Right ventricle myocardium inferior (tissue), 1 donor: ENCODE measurements around the gene SPECC1. TPM values are rescaled to one million over a fixed set of nuclear protein-coding genes. Genes with fewer than 3 reads are reported as not detected.
"Not testable (repeated sequence)": the region's sequence is repeated elsewhere in the genome, so short reads cannot be mapped to it uniquely, and the experiment has no call there.

Experiments
- ATAC-seq: fragments of 200-7000 bp; cut with Tn5 transposase; one replicate; pipeline ENCODE4 v1.9.1; 2020; ENCODE audit warnings: mild to moderate bottlenecking, moderate library complexity
- DNase-seq: peaks from one replicate; pipeline ENCODE4 v3.0.0; 2021; ENCODE audit errors: missing footprints
- intact Hi-C: fragments of 100-400 bp; cut with DNase I; formaldehyde crosslinking; loops from one replicate; pipeline ENCODE4 v1.11.0; 2022
- total RNA-seq: library from RNA; stranded (reverse); fragmentation: NEBNext Ultra II Directional; extraction: Animal tissue kit (Norgen Biotek cat#: 25700); gene quantifications from one replicate; pipeline ENCODE4 v1.2.1, GENCODE V29; 2021
- donor health status: DM: no; HTN: yes; CAD: no; lungs with severe emphysema.

SPECC1 gene
- total RNA-seq, 1 donor from 2014 or later = 10.5 TPM

DNA sequence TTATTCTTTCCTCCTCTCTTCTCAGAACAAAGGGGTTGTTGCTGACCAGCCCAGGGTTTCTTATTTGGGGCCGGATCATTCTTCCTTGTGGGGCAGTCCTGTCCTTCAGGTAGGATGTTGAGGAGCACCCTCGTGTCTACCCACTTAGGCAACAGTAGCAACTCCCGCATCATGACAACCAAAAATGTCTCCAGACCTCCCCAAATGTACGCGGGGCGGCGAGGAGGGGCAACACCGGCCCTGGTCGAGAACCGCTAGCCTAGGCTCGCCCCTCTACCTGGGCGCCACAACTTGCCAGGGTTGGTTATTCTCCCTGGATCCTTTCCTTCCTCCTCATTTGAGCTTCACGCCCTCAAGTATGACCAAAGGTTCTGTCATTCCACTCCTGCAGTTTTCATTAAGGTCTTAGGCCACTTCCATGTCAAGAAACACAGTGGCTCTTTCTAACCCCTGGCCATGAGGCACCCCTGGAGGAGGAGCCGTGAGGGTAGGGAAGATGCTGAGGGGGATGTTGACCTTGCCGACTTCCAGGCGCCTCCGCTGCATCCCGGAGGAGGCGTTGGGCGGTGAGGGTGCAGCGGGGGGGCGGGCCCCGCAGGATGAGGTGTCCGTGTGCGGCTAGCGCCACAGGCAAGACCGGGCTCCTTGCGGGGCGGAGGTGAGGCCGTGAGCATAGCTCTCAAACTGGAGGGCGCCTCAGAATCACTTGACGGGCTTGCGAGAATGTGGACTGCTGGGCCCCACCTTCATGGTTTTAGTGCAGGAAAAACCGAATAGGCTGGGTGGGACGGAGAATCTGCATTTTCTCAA, 712 bp upstream of the SPECC1 start:
- intact Hi-C loops = loop anchor here (5.0 kb wide), 2 partner anchors 89 to 109 kb away; no protein-coding TSS in a partner anchor
- peak; percentile 71 for DNase-seq
- peak; percentile 40 for ATAC-seq

GRCh38 chr17:20009052-20009301, 182 bp upstream of the SPECC1 start:
- DNase-seq (no peak), ATAC-seq (no peak)
- intact Hi-C loops = loop anchor here (5.0 kb wide), 2 partner anchors 88 to 108 kb away; no protein-coding TSS in a partner anchor

GRCh38 chr17:20010099-20010863, 1.1 kb downstream of the SPECC1 start:
- DNase-seq (peak; percentile 60), ATAC-seq (peak; percentile 65)
- intact Hi-C loops = no loop called here

GRCh38 chr17:20010936-20011335, 1.8 kb downstream of the SPECC1 start:
- intact Hi-C loops = no loop called here
- no peak for ATAC-seq
- no peak for DNase-seq

DNA sequence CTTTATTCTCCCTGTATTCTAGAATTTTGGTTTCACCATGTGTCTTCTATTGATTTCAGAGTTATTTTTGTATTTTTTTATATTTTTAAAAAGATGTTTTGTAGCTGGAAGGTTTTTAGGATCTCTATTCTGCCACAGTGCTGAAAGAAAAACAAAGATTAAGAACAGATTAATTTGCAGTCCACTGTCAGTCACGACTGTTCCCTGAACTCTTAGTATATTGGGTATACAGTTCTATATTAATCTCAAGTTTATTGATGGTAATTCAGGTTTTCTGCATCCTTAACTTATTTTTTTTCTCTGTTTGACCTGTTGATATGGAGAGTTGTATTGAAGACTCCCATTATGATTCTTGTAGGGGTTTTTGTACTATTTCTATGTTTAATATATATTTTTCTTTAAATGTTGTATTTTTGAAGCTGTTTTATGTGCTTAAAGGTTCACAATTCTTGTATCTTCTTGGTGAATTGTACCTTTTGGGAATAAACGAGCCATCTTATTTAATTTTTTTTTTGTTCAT, 2.9 kb downstream of the SPECC1 start:
- ATAC-seq = no peak
- intact Hi-C loops = no loop called here
- no peak for DNase-seq

DNA sequence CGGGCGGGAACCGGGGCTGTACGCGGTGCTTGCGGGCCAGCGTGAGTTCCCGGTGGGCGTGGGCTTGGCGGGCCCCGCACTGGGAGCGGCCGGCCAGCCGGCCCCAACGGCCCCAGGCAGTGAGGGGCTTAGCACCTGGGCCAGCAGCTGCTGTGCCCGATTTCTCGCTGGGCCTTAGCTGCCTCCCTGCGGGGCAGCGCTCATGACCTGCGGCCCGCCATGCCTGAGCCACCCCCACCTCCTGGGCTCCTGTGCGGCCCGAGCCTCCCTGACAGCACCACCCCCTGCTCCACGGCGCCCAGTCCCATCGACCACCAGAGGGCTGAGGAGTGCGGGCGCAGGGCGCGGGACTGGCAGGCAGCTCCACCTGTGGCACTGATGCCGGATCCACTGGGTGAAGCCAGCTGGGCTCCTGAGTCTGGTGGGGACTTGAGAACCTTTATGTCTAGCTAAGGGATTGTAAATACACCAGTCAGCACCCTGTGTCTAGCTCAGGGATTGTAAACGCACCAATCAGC, 7.4 kb downstream of the SPECC1 start:
- DNase-seq, ATAC-seq, intact Hi-C loops: not testable (repeated sequence)

- intact Hi-C loops = no loop called here
- ATAC-seq (no peak), DNase-seq (no peak)
Observed at GRCh38 chr17:20022701-20023100, 13.5 kb downstream of the SPECC1 start.

DNA sequence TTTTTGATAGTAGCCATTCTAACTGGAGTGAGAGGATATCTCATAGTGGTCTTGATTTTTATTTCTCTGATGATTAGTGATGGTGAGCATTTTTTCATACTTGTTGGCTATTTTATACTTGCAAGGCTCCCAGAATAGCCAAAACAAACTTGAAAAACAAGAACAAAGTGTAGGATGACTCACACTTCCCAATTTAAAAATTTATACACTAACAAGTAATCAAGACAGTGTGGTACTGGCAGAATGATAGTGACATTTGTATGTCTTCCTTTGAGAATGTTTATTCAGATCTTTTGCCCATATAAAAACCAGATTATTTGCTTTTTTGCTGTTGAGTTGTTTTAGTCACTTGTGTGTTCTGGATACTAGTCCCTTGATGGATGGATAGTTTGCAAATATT, 17.8 kb downstream of the SPECC1 start:
- ATAC-seq (no peak), DNase-seq (no peak)
- intact Hi-C loops = no loop called here

GRCh38 chr17:20028443-20028842, 19.3 kb downstream of the SPECC1 start:
- DNase-seq (no peak), ATAC-seq (no peak)
- intact Hi-C loops = no loop called here

GRCh38 chr17:20032636-20033035, 23.5 kb downstream of the SPECC1 start:
- DNase-seq (no peak), ATAC-seq (no peak)
- intact Hi-C loops = no loop called here

- no peak for DNase-seq
- no peak for ATAC-seq
- intact Hi-C loops = no loop called here
Observed at GRCh38 chr17:20033415-20033814, 24.3 kb downstream of the SPECC1 start.

DNA sequence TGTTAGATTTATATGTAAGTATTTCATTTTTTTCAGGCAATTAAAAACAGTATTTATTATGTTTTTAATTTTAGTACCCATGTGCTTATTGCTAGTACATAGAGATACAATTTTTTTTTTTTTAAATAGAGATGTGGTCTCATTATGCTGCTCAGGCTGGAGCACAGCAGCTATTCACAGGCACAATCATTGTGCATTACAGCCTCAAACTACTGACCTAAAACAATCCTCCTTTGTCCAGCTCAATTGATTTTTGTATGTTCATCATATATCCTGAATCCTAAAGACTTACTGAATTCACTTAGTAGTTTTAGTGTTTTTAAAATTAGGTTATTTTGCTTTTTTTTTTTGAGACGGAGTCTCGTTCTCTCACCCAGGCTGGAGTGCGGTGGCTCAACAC, 26.3 kb downstream of the SPECC1 start:
- ATAC-seq (no peak), DNase-seq (no peak)
- intact Hi-C loops = no loop called here

DNA sequence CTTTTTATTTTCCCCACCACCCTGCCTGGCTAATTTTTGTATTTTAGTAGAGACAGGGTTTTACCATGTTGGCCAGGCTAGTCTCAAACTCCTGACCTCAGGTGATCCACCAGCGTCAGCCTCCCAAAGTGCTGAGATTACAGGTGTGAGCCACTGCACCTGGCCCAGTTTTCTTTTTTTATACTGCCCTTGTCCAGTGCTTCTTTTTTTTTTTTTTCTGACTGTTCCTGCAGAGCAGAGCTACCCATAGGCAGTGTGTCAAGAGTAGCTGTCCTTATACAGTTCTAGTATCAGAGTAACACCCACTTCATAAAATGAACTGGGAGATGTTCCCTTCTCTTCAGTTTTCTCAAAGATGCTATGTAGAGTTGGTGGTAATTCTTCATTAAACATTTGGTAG, 28.1 kb downstream of the SPECC1 start:
- DNase-seq, intact Hi-C loops, ATAC-seq: not testable (repeated sequence)

DNA sequence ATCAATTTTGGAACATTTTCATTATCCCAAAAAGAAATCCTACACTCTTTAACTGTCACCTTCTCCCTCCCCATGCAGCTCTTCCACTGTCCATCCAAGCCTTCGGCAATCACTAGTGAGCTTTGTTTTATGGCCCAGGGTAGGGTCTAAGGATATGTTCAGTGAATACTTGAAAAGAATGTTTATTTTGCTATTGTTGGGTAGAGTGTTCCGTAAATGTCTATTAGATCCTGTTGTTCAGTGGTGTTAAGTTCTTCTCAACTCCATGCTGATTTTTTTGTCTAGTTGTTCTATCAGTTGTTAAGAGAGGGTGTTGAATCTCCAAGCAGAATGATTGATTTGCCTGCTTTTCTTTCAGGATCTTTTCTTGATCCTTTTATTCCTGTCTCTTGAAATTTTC, 29.9 kb downstream of the SPECC1 start:
- intact Hi-C loops = no loop called here
- ATAC-seq = no peak
- DNase-seq = no peak

- no peak for ATAC-seq
- intact Hi-C loops = no loop called here
- DNase-seq = no peak
Observed at GRCh38 chr17:20040216-20040615, 31.1 kb downstream of the SPECC1 start.

DNA sequence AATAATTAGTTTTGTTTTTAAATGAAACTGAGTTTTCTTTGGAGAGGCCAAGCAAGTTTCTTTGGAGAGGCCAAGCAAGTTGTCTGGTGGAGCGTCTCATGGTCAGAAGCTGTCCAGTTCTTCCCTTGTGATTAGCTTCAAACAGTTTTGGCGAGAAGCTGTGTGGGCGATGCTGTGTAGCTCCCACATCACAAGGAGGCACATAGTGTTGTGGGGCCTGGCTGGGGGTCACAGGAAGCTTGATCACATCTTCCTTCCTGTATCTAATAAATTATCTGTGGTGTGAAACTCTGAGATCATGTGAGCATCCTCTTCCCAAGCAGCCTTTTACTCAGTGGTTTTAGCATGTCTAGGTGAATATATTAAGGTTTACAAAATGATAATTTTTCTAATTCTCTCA, 33.9 kb downstream of the SPECC1 start:
- DNase-seq (no peak), ATAC-seq (no peak)
- intact Hi-C loops = no loop called here

DNA sequence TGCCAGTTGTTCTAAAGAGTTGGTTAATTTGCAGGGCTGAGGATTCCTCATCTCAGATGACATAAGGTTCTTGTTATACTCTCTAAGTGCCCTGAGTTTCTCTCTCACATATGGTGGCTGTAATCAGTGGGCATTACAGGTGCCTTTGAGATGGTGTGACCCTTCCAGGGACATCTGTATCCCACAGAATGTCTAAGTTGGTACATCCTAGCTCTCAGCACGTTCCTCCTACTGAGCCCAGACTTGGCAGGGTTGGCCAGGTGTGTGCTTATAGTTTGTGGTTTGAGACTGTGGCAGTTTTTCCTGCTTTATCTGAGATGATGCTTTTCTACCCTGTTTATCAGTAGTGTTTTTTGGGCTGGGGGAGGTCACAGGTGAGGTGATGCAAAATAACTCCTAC, 36.3 kb downstream of the SPECC1 start:
- DNase-seq (no peak), ATAC-seq (no peak)
- intact Hi-C loops = no loop called here

DNA sequence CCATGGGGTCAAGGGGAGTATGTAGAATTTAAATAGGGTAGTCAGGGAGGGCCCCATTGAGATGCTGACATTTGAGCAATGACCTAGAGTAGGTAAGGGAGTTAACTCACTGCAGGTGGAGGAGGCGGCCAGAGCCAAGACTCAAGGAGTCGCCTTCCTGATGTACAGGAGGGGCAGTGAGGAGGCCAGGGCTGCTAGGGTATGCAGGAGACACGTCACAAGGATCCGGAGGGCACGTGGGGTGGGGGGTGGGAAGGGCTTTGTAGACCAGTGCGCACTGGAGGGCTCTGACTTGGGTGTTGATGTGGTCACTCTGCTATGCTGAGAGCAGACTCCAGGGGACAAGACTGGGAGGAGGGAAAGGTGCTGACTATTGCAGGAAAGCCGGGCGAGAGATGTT, 37.5 kb downstream of the SPECC1 start:
- intact Hi-C loops = no loop called here
- ATAC-seq (no peak), DNase-seq (no peak)

DNA sequence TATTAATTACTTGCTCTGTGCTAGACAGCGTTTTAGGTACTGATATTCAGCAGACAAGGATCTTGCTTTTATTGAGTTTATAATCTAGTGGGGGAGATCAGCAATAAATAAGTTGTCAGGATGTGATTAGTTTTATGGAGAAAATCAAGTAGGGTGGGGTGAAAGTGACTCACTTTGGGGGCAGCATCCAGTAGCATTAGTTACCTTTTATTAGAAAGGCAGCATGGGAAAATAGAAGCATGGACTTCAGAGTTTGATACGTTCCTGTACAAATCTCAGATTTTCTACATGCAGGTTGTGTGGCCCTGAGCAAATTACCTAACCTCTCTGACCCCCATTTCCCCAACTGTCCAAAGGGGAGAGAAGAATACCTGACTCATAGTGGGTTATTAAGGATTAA, 42.5 kb downstream of the SPECC1 start:
- ATAC-seq = no peak
- no peak for DNase-seq
- intact Hi-C loops = no loop called here

- no peak for DNase-seq
- intact Hi-C loops = no loop called here
- ATAC-seq = peak; percentile 31
Observed at GRCh38 chr17:20053361-20053964, 44.3 kb downstream of the SPECC1 start.
